Ascending aorta (tissue), 2 donors: ENCODE measurements around the gene PIP5K1B. TPM values are rescaled to one million over a fixed set of nuclear protein-coding genes. Genes with fewer than 3 reads are reported as not detected.
A peak's percentile ranks its signal among the peaks of the same experiment; 100 is the strongest.

Experiments
- DNase-seq, 2 donors: peaks; one replicate each; pipeline ENCODE4 v3.0.0-alpha.2; 2019; ENCODE audit warnings: low spot score in 2 of 2
- H3K27ac ChIP-seq, 2 donors: fragments of 200-600 bp; sonication (generic); one replicate each; pipeline ENCODE4 v1.5.1; 2016 to 2017; ENCODE audit warnings: mild to moderate bottlenecking in 1 of 2
- H3K27me3 ChIP-seq: fragments of 200-600 bp; sonication (generic); one replicate; pipeline ENCODE4 v1.5.1; 2017
- H3K36me3 ChIP-seq, 2 donors: fragments of 200-600 bp; sonication (generic); one replicate each; pipeline ENCODE4 v1.5.1; 2016
- H3K4me1 ChIP-seq, 2 donors: fragments of 200-600 bp; sonication (generic); one replicate each; pipeline ENCODE4 v1.5.1; 2016 to 2017; ENCODE audit warnings: mild to moderate bottlenecking in 1 of 2
- H3K4me3 ChIP-seq, 2 donors: fragments of 200-600 bp; sonication (generic); one replicate each; pipeline ENCODE4 v1.5.1; 2016 to 2017; ENCODE audit warnings: mild to moderate bottlenecking in 1 of 2
- H3K9me3 ChIP-seq, 2 donors: fragments of 200-600 bp; sonication (generic); one replicate each; pipeline ENCODE4 v1.5.1; 2016
- intact Hi-C: fragments of 100-400 bp; cut with DNase I; formaldehyde crosslinking; loops from one replicate; pipeline ENCODE4 v1.15.1; 2023
- total RNA-seq: library from RNA; depleted of rRNA; stranded (reverse); fragments of >200 nt; gene quantifications from one replicate; pipeline ENCODE4 v1.1.0, GENCODE V29; 2016
- TF ChIP-seq, protein P1 (sequence below), 3 experiments: fragments of 200-600 bp in 2 of 3; fragments of 450-650 bp in 1 of 3; sonication (generic) in 2 of 3; IDR thresholded peaks; one replicate each; pipeline ENCODE4 v1.5.1; 2016 to 2019; ENCODE audit warnings: antibody characterized with exemption in 3 of 3, mild to moderate bottlenecking in 1 of 3, moderate library complexity in 1 of 3

The PIP5K1B gene
- 0.85 TPM for total RNA-seq

GRCh38 chr9:68704814-68705530 is at the start of gene PIP5K1B:
Gene PIP5K1B (plus strand): TSS chr9:68705240. CDS start chr9:68822615, 117,375 bp downstream.
- intact Hi-C loops, result loop anchor here (2.0 to 10.0 kb wide), 4 partner anchors 14 to 140 kb away; a partner anchor contains a TSS
- H3K27me3 ChIP-seq, result no peaks in the 10 kb centered on the region
- no peaks in the 10 kb centered on the region for H3K36me3 ChIP-seq
- TF ChIP-seq, protein P1, sequence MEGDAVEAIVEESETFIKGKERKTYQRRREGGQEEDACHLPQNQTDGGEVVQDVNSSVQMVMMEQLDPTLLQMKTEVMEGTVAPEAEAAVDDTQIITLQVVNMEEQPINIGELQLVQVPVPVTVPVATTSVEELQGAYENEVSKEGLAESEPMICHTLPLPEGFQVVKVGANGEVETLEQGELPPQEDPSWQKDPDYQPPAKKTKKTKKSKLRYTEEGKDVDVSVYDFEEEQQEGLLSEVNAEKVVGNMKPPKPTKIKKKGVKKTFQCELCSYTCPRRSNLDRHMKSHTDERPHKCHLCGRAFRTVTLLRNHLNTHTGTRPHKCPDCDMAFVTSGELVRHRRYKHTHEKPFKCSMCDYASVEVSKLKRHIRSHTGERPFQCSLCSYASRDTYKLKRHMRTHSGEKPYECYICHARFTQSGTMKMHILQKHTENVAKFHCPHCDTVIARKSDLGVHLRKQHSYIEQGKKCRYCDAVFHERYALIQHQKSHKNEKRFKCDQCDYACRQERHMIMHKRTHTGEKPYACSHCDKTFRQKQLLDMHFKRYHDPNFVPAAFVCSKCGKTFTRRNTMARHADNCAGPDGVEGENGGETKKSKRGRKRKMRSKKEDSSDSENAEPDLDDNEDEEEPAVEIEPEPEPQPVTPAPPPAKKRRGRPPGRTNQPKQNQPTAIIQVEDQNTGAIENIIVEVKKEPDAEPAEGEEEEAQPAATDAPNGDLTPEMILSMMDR (IDR thresholded peaks at IDR 0.05), result peak in 1 of 3 experiments; percentile 21
- no peaks in the 10 kb centered on the region for H3K9me3 ChIP-seq
- DNase-seq, result peak in 1 of 2 donors; percentile 72
- H3K4me3 ChIP-seq, result peak within 1 kb of the TSS; percentile 78 to 88
- no peaks in the 10 kb centered on the region for H3K4me1 ChIP-seq
- H3K27ac ChIP-seq, result peak within 1 kb of the TSS; percentile 30 to 81

DNA sequence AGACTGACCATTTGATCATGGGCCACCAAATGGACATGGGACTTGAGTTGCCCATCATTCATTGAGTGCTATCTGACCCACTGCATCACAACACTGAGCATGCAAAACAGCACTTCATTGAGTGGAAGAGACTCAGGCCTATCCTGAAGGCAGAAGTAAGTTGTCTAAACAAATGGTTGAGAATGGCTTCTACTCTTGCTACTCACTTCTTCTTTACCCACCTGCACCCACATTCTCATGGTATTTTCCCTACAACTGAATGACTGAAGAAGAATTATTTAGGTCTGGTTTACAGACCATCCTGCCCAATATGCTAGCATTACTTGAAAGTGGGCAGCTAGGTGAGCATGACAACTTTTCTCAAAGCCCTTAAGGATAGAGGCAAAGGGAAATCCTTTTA is 41.0 kb upstream of the PIP5K1B start:
- no peaks in the 10 kb centered on the region for H3K36me3 ChIP-seq
- H3K27ac ChIP-seq, result no peak overlapping the region
- no peaks in the 10 kb centered on the region for H3K27me3 ChIP-seq
- no peak overlapping the region for H3K4me3 ChIP-seq
- intact Hi-C loops, result no loop called here
- no peak for DNase-seq
- TF ChIP-seq, protein P1 (IDR thresholded peaks at IDR 0.05), result no peak
- no peaks in the 10 kb centered on the region for H3K9me3 ChIP-seq
- no peaks in the 10 kb centered on the region for H3K4me1 ChIP-seq

GRCh38 chr9:68668127-68668526 is 36.9 kb upstream of the PIP5K1B start:
- Histone ChIP-seq H3K9me3 (no peaks in the 10 kb centered on the region), H3K4me3 (no peak overlapping the region), H3K27ac (no peak overlapping the region), H3K36me3 (no peaks in the 10 kb centered on the region), H3K27me3 (no peaks in the 10 kb centered on the region), H3K4me1 (no peaks in the 10 kb centered on the region)
- TF ChIP-seq, protein P1 (IDR thresholded peaks at IDR 0.05), result no peak
- DNase-seq, result no peak
- intact Hi-C loops, result no loop called here

DNA sequence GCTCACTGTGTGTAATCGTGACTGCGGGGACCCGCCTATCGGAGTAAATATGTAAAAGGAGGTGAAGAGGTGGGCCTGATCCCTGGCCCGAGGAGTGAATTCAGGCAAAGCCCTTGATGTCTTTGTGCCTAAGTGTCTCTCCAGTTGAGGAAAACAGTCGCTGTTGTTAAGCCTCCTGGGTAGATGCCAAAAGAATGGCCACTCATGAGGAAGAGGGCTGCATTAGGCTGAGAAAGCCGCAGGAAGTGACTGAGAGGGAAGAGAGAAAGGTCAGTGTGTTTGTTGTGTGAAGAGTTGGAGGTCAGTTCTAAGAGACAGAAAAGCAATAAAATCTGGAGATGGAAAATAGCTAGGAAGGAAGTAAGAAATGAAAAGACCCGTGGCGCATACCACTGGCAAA is 35.8 kb upstream of the PIP5K1B start:
- H3K27me3 ChIP-seq, result no peaks in the 10 kb centered on the region
- no peaks in the 10 kb centered on the region for H3K9me3 ChIP-seq
- H3K27ac ChIP-seq, result no peak overlapping the region
- no peaks in the 10 kb centered on the region for H3K4me1 ChIP-seq
- TF ChIP-seq, protein P1 (IDR thresholded peaks at IDR 0.05), result no peak
- no peaks in the 10 kb centered on the region for H3K36me3 ChIP-seq
- intact Hi-C loops, result no loop called here
- no peak for DNase-seq
- H3K4me3 ChIP-seq, result no peak overlapping the region

- Histone ChIP-seq H3K9me3 (no peaks in the 10 kb centered on the region), H3K27ac (no peak overlapping the region), H3K36me3 (no peaks in the 10 kb centered on the region), H3K27me3 (no peaks in the 10 kb centered on the region), H3K4me1 (no peaks in the 10 kb centered on the region), H3K4me3 (no peak overlapping the region)
- no peak for DNase-seq
- intact Hi-C loops, result no loop called here
- TF ChIP-seq, protein P1 (IDR thresholded peaks at IDR 0.05), result no peak
These were observed 32.8 kb upstream of the PIP5K1B start for GRCh38 chr9:68672215-68672614.
